PFSK-1 (cell line): ENCODE results near the gene PLCXD1.

ENCODE experiments used
- FOXP2 ChIP-seq: optimal IDR thresholded peaks from 2 replicates; pipeline ENCODE3; 2011; ENCODE audit warnings: borderline replicate concordance, control low read depth, inconsistent platforms; ENCODE audit not compliant: insufficient read depth; ENCODE audit errors: extremely low read length, extremely low read depth
- POLR2AphosphoS5 ChIP-seq: IDR thresholded peaks from 2 replicates; pipeline ENCODE4 v1.6.1; 2012; ENCODE audit warnings: low read depth, mild to moderate bottlenecking, control low read depth, low read length, moderate library complexity
- REST ChIP-seq, 2 experiments: IDR thresholded peaks; 2 replicates each; pipeline versions ENCODE4 v1.6.1 to v1.8.0; 2011 to 2012; ENCODE audit warnings: low read depth in 2 of 2, low read length in 2 of 2, control low read depth in 1 of 2, inconsistent platforms in 1 of 2, mild to moderate bottlenecking in 1 of 2, moderate library complexity in 1 of 2; ENCODE audit not compliant: insufficient read depth in 1 of 2
- SIN3A ChIP-seq: IDR thresholded peaks from 2 replicates; pipeline ENCODE4 v1.6.1; 2012; ENCODE audit warnings: mild to moderate bottlenecking, low read length, moderate library complexity, borderline replicate concordance; ENCODE audit not compliant: insufficient read depth
- TAF1 ChIP-seq: IDR thresholded peaks from 2 replicates; pipeline ENCODE4 v1.6.1; 2012; ENCODE audit warnings: low read length, control low read depth, borderline replicate concordance; ENCODE audit not compliant: insufficient read depth

The PLCXD1 gene

DNA sequence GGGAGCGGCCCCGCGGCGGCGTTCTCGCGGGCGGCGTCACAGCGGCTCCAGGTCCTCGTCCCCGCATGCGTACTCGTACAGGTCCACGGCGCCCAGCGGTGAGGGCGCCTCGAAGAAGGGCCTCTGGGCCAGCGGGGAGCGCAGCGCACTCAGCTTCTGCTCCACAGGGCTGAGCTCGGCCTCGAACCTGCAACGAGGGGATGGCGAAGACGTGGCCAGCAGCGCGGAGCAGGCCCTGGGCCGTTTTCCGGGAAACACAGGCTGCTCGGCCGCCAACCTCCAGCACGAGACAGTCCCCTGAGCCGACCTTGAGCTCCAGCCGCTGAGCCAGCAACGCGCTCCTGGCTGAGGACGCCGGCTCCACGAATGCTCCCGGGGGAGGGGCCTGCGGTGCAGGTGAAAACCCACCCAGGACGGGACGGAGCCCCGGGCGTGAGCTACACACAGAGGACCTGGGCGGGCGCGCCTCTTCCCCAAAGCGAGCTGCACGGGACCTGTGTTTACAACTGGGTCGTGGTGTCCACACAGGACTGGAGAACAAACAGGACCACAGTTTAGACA lies 53.2 kb downstream of the PLCXD1 start:
- no peak for TF ChIP-seq POLR2AphosphoS5
- TF ChIP-seq FOXP2 = no peak
- no peak for TF ChIP-seq TAF1
- no peak for TF ChIP-seq SIN3A
- no peak for TF ChIP-seq REST (IDR thresholded peaks at IDR 0.05; ENCODE audit: insufficient read depth in 1 of 2, low read depth in 2 of 2, low read length in 2 of 2)

DNA sequence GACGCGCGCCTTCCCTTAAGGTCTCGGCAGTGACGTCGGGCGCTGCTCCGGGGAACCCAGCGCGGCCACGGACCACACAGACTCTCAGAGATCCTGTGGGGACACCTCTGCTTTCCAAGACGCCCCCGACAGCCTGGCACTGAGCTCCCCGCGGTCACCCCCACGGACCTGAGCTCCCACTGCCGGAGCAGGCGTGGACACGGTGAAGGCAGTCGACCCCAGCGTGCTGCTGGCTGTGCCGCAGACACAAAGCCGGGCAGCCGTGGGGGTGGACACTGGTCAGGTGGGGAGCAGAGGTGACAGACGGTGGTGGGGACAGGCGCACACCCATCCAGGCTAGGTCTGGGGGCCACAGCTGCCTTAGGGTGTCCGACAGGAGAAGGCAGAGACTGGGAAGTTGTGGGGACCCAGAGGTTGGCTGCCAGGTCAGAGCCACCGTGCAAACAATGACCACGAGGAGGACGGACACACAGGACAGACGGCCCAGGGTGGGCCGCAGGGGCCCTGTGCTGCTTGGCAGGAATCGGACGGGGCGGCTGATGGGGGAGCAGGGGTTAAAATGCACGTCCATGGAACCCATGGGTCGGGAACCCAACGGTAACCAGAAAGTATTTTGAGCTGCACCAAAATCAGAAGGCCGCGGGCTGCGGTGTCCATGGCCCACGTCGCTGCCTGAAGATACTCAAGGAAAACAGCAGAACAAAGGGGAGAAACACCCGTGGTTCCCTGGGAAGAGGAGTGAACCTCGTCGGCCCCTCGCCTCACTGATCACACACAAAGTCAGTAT lies 54.0 kb downstream of the PLCXD1 start:
- no peak for TF ChIP-seq FOXP2
- TF ChIP-seq TAF1 = no peak
- TF ChIP-seq POLR2AphosphoS5 = no peak
- no peak for TF ChIP-seq SIN3A
- TF ChIP-seq REST (IDR thresholded peaks at IDR 0.05; ENCODE audit: insufficient read depth in 1 of 2, low read depth in 2 of 2, low read length in 2 of 2) = no peak

- TF ChIP-seq POLR2AphosphoS5 (no peak), TAF1 (no peak), REST (IDR thresholded peaks at IDR 0.05; ENCODE audit: insufficient read depth in 1 of 2, low read depth in 2 of 2, low read length in 2 of 2) (no peak), SIN3A (no peak), FOXP2 (no peak)
Observed at GRCh38 chrX:335758-336155, 54.6 kb downstream of the PLCXD1 start.

DNA sequence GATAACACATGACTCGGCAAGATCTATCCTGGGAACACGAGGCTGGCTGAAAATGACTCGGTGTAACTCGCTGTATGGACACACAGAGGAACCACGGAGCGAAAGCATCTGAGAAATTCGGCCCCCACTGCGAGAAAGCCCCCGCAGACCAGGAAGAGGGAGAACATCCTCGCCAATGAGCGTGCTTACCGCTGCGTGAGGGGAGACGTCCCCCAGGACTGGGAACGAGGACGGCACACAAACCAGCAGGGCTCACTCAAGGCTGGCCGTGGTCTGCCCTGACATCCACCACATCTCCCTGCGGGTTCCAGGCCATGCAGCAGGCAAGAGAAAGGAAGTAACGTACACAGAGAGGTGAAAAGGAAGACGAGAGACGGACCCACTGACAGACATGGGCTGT lies 55.0 kb downstream of the PLCXD1 start:
- TF ChIP-seq SIN3A (no peak), REST (IDR thresholded peaks at IDR 0.05; ENCODE audit: insufficient read depth in 1 of 2, low read depth in 2 of 2, low read length in 2 of 2) (no peak), TAF1 (no peak), POLR2AphosphoS5 (no peak), FOXP2 (no peak)
